HepG2 (cell line): ENCODE measurements around the gene ZFYVE27. TPM values are rescaled to one million over a fixed set of nuclear protein-coding genes. Genes with fewer than 3 reads are reported as not detected.

Experiments
- ESRRA ChIP-seq: sonication (generic); formaldehyde crosslinking; IDR thresholded peaks from 2 replicates; pipeline ENCODE4 v1.5.1; 2020; ENCODE audit warnings: mild to moderate bottlenecking, low read depth, missing genetic modification reagents
- KAT8 ChIP-seq: IDR thresholded peaks from 2 replicates; pipeline ENCODE4 v1.6.1; 2016; ENCODE audit warnings: missing genetic modification reagents, missing compliant biosample characterization
- RFX1 ChIP-seq: fragments of 450-650 bp; IDR thresholded peaks from 2 replicates; pipeline ENCODE4 v1.6.1; 2017
- SMARCC2 ChIP-seq: fragments of 450-650 bp; IDR thresholded peaks from 2 replicates; pipeline ENCODE4 v1.6.1; 2017; ENCODE audit warnings: antibody characterized with exemption, mild to moderate bottlenecking
- XRCC5 ChIP-seq: fragments of 200-400 bp; formaldehyde crosslinking; optimal IDR thresholded peaks from 2 replicates; pipeline ENCODE3; 2017; ENCODE audit warnings: mild to moderate bottlenecking, low read length
- ZNF260 ChIP-seq: sonication (generic); formaldehyde crosslinking; IDR thresholded peaks from 2 replicates; pipeline ENCODE4 v1.4.0; 2020; ENCODE audit warnings: missing genetic modification reagents, low read depth, mild to moderate bottlenecking, borderline replicate concordance
- ZNF329 ChIP-seq: sonication (generic); formaldehyde crosslinking; IDR thresholded peaks from 2 replicates; pipeline ENCODE4 v1.9.0; 2021; ENCODE audit warnings: low read depth, mild to moderate bottlenecking, missing genetic modification reagents
- ZNF34 ChIP-seq: sonication (generic); formaldehyde crosslinking; IDR thresholded peaks from 2 replicates; pipeline ENCODE4 v1.4.0; 2020; ENCODE audit warnings: mild to moderate bottlenecking, missing genetic modification reagents, borderline replicate concordance
- ZNF761 ChIP-seq: sonication (generic); formaldehyde crosslinking; conservative IDR thresholded peaks from 2 replicates; pipeline ENCODE4 v1.4.0; 2020; ENCODE audit warnings: mild to moderate bottlenecking, missing genetic modification reagents
- polyA plus RNA-seq, 8 experiments: library from polyadenylated mRNA; depleted of rRNA in 3 of 8; stranded (reverse) in 7 of 8; unstranded in 1 of 8; fragments of >200 nt; fragmentation: Illumina TruSeq in 4 of 8; extraction: Trizol in 4 of 8; gene quantifications; 2 replicates each; pipeline versions ENCODE4 v1.2.1 to v1.2.3, GENCODE V29; 2011 to 2016; ENCODE audit warnings: low read depth in 4 of 8, missing spikeins in 1 of 8, mixed read lengths in 1 of 8; ENCODE audit not compliant: insufficient read depth in 1 of 8
- total RNA-seq, 5 experiments: library from RNA; depleted of rRNA; stranded (reverse); fragments of >200 nt; fragmentation: Illumina TruSeq; extraction: Trizol; gene quantifications; 2 replicates each; pipeline ENCODE4 v1.2.3, GENCODE V29; 2016; ENCODE audit warnings: low read depth in 1 of 5
- TF ChIP-seq, protein P1 (sequence below), 2 experiments: sonication (generic) in 1 of 2; formaldehyde crosslinking in 1 of 2; IDR thresholded peaks; 2 replicates each; pipeline versions ENCODE4 v1.4.0 to v1.6.1; 2018 to 2020; ENCODE audit warnings: missing genetic modification reagents in 2 of 2, borderline replicate concordance in 1 of 2, low read depth in 1 of 2, mild to moderate bottlenecking in 1 of 2, missing biosample characterization in 1 of 2
- TF ChIP-seq, protein P2 (sequence below): IDR thresholded peaks from 2 replicates; pipeline ENCODE4 v1.6.1; 2016; ENCODE audit warnings: mild to moderate bottlenecking
- TF ChIP-seq, protein P3 (sequence below): IDR thresholded peaks from 2 replicates; pipeline ENCODE4 v1.6.1; 2016; ENCODE audit warnings: low read depth, borderline replicate concordance
- TF ChIP-seq, protein P4 (sequence below): sonication (generic); formaldehyde crosslinking; IDR thresholded peaks from 2 replicates; pipeline ENCODE4 v1.5.1; 2020; ENCODE audit warnings: mild to moderate bottlenecking, missing genetic modification reagents, moderate library complexity
- TF ChIP-seq, protein P5 (sequence below): sonication (generic); formaldehyde crosslinking; IDR thresholded peaks from 2 replicates; pipeline ENCODE4 v1.5.0; 2020; ENCODE audit warnings: mild to moderate bottlenecking, missing genetic modification reagents, moderate library complexity
- TF ChIP-seq, protein P6 (sequence below): sonication (generic); formaldehyde crosslinking; IDR thresholded peaks from 2 replicates; pipeline ENCODE4 v1.4.0; 2020; ENCODE audit warnings: missing genetic modification reagents
- TF ChIP-seq, protein P7 (sequence below): sonication (generic); formaldehyde crosslinking; IDR thresholded peaks from 2 replicates; pipeline ENCODE4 v1.4.0; 2020; ENCODE audit warnings: missing genetic modification reagents

The ZFYVE27 gene
- total and polyA plus RNA-seq, 2 of the 13 experiments (the other 11 are each of a cell fraction or from before 2014, with no cell fraction given) = 19.7 to 20.5 TPM

DNA sequence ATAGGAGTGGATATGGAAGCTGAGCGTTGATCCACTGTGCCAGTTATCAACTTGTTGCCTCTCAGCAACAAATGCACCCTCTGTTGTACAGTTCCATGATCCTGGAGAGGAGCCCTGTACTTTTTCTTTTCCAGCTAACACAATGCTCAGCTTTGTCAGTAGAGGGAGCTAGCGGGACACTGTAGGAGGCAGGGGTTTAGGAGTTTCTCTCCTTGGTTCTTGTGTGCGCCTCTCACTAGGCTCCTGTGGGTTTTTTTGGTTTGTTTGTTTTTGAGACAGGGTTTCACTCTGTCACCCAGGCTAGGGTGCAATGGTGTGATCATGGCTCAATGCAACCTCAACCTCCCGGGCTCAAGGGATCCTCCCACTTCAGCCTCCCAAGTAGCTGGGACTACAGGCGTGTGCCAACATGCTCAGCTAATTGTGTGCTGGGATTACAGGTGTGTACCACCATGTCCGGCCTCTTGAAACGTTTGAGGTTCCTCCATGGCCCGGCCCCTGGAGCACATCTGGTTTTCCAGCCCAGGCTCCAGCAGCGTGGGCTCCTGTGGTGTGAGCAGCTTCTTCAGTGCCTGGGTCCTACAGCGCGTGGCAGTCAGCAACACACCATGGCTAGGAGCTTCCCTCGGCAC lies 35.4 kb upstream of the ZFYVE27 start (continued):
- TF ChIP-seq, protein P1, sequence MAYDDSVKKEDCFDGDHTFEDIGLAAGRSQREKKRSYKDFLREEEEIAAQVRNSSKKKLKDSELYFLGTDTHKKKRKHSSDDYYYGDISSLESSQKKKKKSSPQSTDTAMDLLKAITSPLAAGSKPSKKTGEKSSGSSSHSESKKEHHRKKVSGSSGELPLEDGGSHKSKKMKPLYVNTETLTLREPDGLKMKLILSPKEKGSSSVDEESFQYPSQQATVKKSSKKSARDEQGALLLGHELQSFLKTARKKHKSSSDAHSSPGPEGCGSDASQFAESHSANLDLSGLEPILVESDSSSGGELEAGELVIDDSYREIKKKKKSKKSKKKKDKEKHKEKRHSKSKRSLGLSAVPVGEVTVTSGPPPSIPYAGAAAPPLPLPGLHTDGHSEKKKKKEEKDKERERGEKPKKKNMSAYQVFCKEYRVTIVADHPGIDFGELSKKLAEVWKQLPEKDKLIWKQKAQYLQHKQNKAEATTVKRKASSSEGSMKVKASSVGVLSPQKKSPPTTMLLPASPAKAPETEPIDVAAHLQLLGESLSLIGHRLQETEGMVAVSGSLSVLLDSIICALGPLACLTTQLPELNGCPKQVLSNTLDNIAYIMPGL (CRISPR knock-in tag; IDR thresholded peaks at IDR 0.05; ENCODE audit: borderline replicate concordance in 1 of 2, low read depth in 1 of 2) = peak in 1 of 2 experiments; percentile 40; a peak in 1 of 4 replicates
- TF ChIP-seq, protein P2, sequence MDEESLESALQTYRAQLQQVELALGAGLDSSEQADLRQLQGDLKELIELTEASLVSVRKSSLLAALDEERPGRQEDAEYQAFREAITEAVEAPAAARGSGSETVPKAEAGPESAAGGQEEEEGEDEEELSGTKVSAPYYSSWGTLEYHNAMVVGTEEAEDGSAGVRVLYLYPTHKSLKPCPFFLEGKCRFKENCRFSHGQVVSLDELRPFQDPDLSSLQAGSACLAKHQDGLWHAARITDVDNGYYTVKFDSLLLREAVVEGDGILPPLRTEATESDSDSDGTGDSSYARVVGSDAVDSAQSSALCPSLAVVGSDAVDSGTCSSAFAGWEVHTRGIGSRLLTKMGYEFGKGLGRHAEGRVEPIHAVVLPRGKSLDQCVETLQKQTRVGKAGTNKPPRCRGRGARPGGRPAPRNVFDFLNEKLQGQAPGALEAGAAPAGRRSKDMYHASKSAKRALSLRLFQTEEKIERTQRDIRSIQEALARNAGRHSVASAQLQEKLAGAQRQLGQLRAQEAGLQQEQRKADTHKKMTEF (CRISPR knock-in tag) = 0 out of 2 replicates have a peak, but pooled peaks have one; percentile 33
- TF ChIP-seq ZNF34 (CRISPR knock-in tag) (no peak), ESRRA (no peak), ZNF260 (CRISPR knock-in tag) (no peak), ZNF329 (CRISPR knock-in tag) (no peak), SMARCC2 (no peak), XRCC5 (peak; percentile 56), RFX1 (no peak), KAT8 (CRISPR knock-in tag) (0 out of 2 replicates have a peak, but pooled peaks have one; percentile 28), ZNF761 (CRISPR knock-in tag) (no peak)
- TF ChIP-seq, protein P3, sequence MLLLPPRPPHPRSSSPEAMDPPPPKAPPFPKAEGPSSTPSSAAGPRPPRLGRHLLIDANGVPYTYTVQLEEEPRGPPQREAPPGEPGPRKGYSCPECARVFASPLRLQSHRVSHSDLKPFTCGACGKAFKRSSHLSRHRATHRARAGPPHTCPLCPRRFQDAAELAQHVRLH = no peak; the same call in 1 of the 2 replicates
- TF ChIP-seq, protein P4, sequence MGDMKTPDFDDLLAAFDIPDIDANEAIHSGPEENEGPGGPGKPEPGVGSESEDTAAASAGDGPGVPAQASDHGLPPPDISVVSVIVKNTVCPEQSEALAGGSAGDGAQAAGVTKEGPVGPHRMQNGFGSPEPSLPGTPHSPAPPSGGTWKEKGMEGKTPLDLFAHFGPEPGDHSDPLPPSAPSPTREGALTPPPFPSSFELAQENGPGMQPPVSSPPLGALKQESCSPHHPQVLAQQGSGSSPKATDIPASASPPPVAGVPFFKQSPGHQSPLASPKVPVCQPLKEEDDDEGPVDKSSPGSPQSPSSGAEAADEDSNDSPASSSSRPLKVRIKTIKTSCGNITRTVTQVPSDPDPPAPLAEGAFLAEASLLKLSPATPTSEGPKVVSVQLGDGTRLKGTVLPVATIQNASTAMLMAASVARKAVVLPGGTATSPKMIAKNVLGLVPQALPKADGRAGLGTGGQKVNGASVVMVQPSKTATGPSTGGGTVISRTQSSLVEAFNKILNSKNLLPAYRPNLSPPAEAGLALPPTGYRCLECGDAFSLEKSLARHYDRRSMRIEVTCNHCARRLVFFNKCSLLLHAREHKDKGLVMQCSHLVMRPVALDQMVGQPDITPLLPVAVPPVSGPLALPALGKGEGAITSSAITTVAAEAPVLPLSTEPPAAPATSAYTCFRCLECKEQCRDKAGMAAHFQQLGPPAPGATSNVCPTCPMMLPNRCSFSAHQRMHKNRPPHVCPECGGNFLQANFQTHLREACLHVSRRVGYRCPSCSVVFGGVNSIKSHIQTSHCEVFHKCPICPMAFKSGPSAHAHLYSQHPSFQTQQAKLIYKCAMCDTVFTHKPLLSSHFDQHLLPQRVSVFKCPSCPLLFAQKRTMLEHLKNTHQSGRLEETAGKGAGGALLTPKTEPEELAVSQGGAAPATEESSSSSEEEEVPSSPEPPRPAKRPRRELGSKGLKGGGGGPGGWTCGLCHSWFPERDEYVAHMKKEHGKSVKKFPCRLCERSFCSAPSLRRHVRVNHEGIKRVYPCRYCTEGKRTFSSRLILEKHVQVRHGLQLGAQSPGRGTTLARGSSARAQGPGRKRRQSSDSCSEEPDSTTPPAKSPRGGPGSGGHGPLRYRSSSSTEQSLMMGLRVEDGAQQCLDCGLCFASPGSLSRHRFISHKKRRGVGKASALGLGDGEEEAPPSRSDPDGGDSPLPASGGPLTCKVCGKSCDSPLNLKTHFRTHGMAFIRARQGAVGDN (CRISPR knock-in tag) = peak; percentile 50
- TF ChIP-seq, protein P5, sequence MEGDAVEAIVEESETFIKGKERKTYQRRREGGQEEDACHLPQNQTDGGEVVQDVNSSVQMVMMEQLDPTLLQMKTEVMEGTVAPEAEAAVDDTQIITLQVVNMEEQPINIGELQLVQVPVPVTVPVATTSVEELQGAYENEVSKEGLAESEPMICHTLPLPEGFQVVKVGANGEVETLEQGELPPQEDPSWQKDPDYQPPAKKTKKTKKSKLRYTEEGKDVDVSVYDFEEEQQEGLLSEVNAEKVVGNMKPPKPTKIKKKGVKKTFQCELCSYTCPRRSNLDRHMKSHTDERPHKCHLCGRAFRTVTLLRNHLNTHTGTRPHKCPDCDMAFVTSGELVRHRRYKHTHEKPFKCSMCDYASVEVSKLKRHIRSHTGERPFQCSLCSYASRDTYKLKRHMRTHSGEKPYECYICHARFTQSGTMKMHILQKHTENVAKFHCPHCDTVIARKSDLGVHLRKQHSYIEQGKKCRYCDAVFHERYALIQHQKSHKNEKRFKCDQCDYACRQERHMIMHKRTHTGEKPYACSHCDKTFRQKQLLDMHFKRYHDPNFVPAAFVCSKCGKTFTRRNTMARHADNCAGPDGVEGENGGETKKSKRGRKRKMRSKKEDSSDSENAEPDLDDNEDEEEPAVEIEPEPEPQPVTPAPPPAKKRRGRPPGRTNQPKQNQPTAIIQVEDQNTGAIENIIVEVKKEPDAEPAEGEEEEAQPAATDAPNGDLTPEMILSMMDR = peak; percentile 89
- TF ChIP-seq, protein P6, sequence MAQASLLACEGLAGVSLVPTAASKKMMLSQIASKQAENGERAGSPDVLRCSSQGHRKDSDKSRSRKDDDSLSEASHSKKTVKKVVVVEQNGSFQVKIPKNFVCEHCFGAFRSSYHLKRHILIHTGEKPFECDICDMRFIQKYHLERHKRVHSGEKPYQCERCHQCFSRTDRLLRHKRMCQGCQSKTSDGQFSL = no peak
- TF ChIP-seq, protein P7, sequence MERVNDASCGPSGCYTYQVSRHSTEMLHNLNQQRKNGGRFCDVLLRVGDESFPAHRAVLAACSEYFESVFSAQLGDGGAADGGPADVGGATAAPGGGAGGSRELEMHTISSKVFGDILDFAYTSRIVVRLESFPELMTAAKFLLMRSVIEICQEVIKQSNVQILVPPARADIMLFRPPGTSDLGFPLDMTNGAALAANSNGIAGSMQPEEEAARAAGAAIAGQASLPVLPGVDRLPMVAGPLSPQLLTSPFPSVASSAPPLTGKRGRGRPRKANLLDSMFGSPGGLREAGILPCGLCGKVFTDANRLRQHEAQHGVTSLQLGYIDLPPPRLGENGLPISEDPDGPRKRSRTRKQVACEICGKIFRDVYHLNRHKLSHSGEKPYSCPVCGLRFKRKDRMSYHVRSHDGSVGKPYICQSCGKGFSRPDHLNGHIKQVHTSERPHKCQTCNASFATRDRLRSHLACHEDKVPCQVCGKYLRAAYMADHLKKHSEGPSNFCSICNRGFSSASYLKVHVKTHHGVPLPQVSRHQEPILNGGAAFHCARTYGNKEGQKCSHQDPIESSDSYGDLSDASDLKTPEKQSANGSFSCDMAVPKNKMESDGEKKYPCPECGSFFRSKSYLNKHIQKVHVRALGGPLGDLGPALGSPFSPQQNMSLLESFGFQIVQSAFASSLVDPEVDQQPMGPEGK (CRISPR knock-in tag) = no peak
